ENCODE results near the gene CSPG4. TPM values are rescaled to one million over a fixed set of nuclear protein-coding genes. Genes with fewer than 3 reads are reported as not detected.

CSPG4 gene
- total and polyA plus RNA-seq, 2 of the 8 experiments (the other 6 are each of a cell fraction or from before 2014, with no cell fraction given): 1.4 to 3.0 TPM

Other genes with a start within 250 kb of the CSPG4 start
- gene PTPN9, start 133.5 kb downstream of the CSPG4 start, total RNA-seq (2021; fragmentation: NEBNext Ultra II Directional; extraction: Animal tissue kit (Norgen Biotek cat#: 25700)): 44.5 and 46.6 TPM in 2 replicates
- gene PTPN9, start 133.5 kb downstream of the CSPG4 start, polyA plus RNA-seq (2011; rRNA removed): 49.7 and 57.4 TPM in 2 replicates
- 26.2 and 28.2 TPM in 2 replicates for gene SNUPN, start 87.1 kb downstream of the CSPG4 start, total RNA-seq (2021; fragmentation: NEBNext Ultra II Directional; extraction: Animal tissue kit (Norgen Biotek cat#: 25700))
- gene SNUPN, start 87.1 kb downstream of the CSPG4 start, polyA plus RNA-seq (2011; rRNA removed): 11.6 and 13.3 TPM in 2 replicates
- gene IMP3, start 72.6 kb downstream of the CSPG4 start, total RNA-seq (2021; fragmentation: NEBNext Ultra II Directional; extraction: Animal tissue kit (Norgen Biotek cat#: 25700)): 114 and 122 TPM in 2 replicates
- 273 and 278 TPM in 2 replicates for gene IMP3, start 72.6 kb downstream of the CSPG4 start, polyA plus RNA-seq (2011; rRNA removed)
- gene SNX33, start 64.9 kb downstream of the CSPG4 start, total RNA-seq (2021; fragmentation: NEBNext Ultra II Directional; extraction: Animal tissue kit (Norgen Biotek cat#: 25700)): 22.9 and 24.8 TPM in 2 replicates
- 14.3 and 15.7 TPM in 2 replicates for gene SNX33, start 64.9 kb downstream of the CSPG4 start, polyA plus RNA-seq (2011; rRNA removed)
- 22.4 and 22.7 TPM in 2 replicates for gene UBE2Q2, start 130.6 kb upstream of the CSPG4 start, total RNA-seq (2021; fragmentation: NEBNext Ultra II Directional; extraction: Animal tissue kit (Norgen Biotek cat#: 25700))
- gene UBE2Q2, start 130.6 kb upstream of the CSPG4 start, polyA plus RNA-seq (2011; rRNA removed): 6.5 and 10.1 TPM in 2 replicates
- gene FBXO22, start 191.0 kb upstream of the CSPG4 start, total RNA-seq (2021; fragmentation: NEBNext Ultra II Directional; extraction: Animal tissue kit (Norgen Biotek cat#: 25700)): 66.8 and 67.3 TPM in 2 replicates
- gene FBXO22, start 191.0 kb upstream of the CSPG4 start, polyA plus RNA-seq (2011; rRNA removed): 33.2 and 39.9 TPM in 2 replicates

All from H1 (cell line).